ENCODE data around the gene PITX2.

The PITX2 gene

DNA sequence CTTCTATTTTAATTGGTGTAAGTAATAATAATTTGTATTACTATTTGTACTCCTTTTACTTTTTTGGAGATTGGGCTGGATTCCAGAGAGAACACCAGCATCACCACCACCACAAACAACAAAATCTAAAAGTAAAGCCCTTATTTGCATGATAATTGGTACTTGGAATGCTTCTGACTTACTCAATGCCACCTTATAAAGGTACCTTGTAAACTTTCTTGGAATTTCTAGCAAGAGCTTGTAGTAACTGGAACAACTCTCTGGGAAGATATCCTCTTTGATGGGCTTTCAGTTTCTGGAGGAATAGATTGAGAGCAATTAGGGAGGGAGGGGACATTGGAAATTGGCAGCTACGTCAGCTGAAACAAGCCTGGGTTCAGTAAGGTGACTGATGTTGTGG, 20.2 kb upstream of the PITX2 start:
- no peak overlapping the region for H3K4me3 ChIP-seq (ENCODE audit: low read length)
- no peak for DNase-seq (ENCODE audit: low read depth)
- TF ChIP-seq, protein P1, sequence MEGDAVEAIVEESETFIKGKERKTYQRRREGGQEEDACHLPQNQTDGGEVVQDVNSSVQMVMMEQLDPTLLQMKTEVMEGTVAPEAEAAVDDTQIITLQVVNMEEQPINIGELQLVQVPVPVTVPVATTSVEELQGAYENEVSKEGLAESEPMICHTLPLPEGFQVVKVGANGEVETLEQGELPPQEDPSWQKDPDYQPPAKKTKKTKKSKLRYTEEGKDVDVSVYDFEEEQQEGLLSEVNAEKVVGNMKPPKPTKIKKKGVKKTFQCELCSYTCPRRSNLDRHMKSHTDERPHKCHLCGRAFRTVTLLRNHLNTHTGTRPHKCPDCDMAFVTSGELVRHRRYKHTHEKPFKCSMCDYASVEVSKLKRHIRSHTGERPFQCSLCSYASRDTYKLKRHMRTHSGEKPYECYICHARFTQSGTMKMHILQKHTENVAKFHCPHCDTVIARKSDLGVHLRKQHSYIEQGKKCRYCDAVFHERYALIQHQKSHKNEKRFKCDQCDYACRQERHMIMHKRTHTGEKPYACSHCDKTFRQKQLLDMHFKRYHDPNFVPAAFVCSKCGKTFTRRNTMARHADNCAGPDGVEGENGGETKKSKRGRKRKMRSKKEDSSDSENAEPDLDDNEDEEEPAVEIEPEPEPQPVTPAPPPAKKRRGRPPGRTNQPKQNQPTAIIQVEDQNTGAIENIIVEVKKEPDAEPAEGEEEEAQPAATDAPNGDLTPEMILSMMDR (conservative IDR thresholded peaks at IDR 0.05; ENCODE audit: low read depth, low read length): no peak

DNA sequence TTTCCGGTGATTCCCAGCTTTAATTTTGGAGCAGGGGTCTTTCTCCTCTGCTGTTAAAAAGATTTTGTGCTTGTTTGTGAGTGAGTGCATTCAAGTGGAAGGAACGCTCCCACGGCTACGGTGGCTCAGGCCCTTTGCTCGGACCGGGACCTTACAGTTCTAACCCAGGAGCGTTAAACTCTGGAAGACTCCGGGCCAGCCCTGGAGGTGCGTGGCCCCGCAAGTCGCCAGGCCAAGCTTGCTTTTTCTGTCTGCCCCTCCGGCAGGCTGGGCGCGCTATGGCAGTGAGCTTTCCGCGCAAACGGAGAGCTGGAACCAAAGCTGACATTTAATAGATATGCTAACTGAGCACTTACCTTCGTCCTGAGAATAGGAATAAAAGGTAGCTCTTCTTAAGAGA, 18.3 kb upstream of the PITX2 start:
- DNase-seq (ENCODE audit: low read depth): no peak
- H3K4me3 ChIP-seq (ENCODE audit: low read length): no peak overlapping the region
- TF ChIP-seq, protein P1 (conservative IDR thresholded peaks at IDR 0.05; ENCODE audit: low read depth, low read length): no peak

DNA sequence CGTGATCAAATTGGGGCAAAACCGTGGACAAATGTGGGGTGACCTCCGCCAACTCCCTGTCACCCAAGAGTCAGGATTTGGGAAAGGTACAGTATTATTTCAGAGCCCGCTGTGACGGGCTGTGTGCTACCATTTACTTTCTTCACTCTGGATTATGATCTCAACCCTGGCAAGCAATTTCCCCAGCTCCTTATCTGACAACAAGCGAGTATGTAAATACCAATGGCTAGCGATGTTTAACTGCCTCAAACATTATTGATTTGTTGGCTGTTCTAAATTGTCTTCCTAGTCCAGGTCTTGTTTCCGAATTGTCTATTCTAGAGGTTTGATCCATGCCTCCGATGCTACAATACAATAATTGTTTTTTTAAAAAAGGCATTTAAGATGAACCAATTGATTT, 17.7 kb upstream of the PITX2 start:
- TF ChIP-seq, protein P1 (conservative IDR thresholded peaks at IDR 0.05; ENCODE audit: low read depth, low read length): no peak
- DNase-seq (ENCODE audit: low read depth): no peak
- H3K4me3 ChIP-seq (ENCODE audit: low read length): no peak overlapping the region

DNA sequence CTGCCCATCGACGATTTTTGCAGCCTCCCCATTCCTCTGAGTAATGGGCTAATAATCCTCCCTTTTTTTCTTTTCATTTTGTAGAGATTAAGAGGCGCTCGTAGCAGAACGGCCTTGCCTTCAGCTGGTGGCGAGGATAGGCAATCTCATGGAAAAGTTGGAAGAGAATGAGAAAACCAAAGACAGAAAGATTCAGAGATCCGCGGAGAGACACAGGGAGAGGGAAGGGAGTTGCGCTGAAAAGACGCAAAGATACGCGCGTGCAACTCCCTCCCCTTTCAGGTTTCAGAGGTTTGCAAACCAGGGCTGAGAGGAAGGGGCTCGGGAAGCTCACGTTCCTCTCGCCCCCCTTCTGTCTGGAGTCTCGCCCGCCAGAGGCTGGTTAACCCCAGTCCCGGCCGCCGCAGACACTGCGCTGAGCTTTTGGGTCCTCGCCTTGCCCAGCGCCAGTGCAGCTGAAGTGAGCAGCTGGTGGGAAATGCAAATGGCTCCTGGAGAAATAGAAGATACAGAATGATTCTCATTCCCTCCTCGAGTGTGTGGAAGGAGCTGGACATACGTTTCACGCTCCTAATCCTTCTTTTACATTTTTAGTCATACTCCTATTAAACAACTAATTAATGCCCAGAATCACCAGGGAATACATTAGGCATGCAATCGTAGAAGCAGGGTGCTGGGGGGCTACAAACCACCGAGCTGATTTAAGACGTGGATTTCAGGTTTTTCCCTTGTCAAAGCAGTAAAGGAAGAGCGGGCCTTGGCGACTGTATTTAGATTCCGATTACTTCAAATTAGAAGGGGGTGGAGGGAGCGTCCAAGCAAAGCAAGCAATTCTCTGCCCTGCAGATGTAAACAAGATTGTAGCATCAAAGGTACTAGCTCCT, 16.6 kb upstream of the PITX2 start:
- DNase-seq (ENCODE audit: low read depth): no peak
- TF ChIP-seq, protein P1 (conservative IDR thresholded peaks at IDR 0.05; ENCODE audit: low read depth, low read length): no peak

DNA sequence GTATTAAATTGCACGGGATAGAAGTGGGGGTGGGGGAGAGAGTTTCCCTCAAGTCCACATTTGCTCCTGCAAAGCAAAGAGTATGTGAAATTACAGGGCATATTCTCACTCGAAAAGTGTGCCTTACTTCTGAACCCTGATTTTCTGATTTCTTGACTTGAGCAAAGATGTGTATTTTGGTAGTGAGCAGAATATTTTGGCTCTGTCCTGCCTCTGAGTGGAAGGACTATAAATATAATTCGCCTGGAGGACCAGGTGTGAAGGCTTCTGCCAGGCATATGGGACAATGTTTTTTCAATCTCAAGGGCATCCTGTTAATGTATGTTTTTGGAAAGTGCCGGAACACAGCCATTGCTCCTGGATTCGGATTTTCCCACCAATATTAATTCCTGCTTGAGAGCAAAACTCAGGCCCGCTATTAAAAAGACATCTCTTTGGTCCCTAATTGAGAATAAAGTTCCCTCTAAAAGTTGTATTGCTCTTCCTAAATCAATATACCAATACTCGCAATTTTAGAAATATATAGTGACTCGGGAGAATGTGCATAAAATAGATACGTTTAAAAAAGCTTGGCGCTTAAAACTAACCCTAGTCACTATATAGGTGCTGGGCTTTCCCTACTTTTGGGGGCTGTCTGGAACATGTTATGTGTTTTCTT, 15.3 kb upstream of the PITX2 start:
- DNase-seq (ENCODE audit: low read depth): no peak
- H3K4me3 ChIP-seq (ENCODE audit: low read length): no peak overlapping the region
- TF ChIP-seq, protein P1 (conservative IDR thresholded peaks at IDR 0.05; ENCODE audit: low read depth, low read length): no peak

More for the DNA sequence above, 16.6 kb upstream of the PITX2 start:
- no peak overlapping the region for H3K4me3 ChIP-seq (ENCODE audit: low read length)

GRCh38 chr4:110637408-110638088, 14.7 kb upstream of the PITX2 start:
- H3K4me3 ChIP-seq (ENCODE audit: low read length): peak overlapping the region; percentile 46
- no peak for DNase-seq (ENCODE audit: low read depth)
- TF ChIP-seq, protein P1 (conservative IDR thresholded peaks at IDR 0.05; ENCODE audit: low read depth, low read length): peak; percentile 47

Data from retinal pigment epithelial cell (primary cell).